Sigmoid colon (tissue), 7 donors: ENCODE results near the gene ATP5F1E. TPM values are rescaled to one million over a fixed set of nuclear protein-coding genes. Genes with fewer than 3 reads are reported as not detected.
A peak's percentile ranks its signal among the peaks of the same experiment; 100 is the strongest.

Experiments used
- DNase-seq: peaks from one replicate; pipeline ENCODE4 v3.0.0-alpha.2; 2019
- H3K27ac ChIP-seq, 4 donors: fragments of 200-600 bp; sonication (generic); one replicate each; pipeline ENCODE4 v1.5.1; 2016 to 2019; ENCODE audit warnings: mild to moderate bottlenecking in 1 of 4
- H3K27me3 ChIP-seq, 3 donors: fragments of 200-600 bp; sonication (generic); one replicate each; pipeline ENCODE4 v1.5.1; 2019; ENCODE audit warnings: mild to moderate bottlenecking in 1 of 3
- H3K36me3 ChIP-seq, 4 donors: fragments of 200-600 bp; sonication (generic); one replicate each; pipeline ENCODE4 v1.5.1; 2016 to 2019
- H3K4me1 ChIP-seq, 4 donors: fragments of 200-600 bp; sonication (generic); one replicate each; pipeline ENCODE4 v1.5.1; 2017 to 2019
- H3K4me3 ChIP-seq, 4 donors: fragments of 200-600 bp; sonication (generic); one replicate each; pipeline ENCODE4 v1.5.1; 2017 to 2019; ENCODE audit warnings: mild to moderate bottlenecking in 2 of 4, moderate library complexity in 1 of 4
- H3K9me3 ChIP-seq, 4 donors: fragments of 200-600 bp in 3 of 4; sonication (generic) in 3 of 4; one replicate each; pipeline versions ENCODE4 v1.5.1 to v1.6.1; 2013 to 2019
- CTCF ChIP-seq, 4 experiments: fragments of 450-650 bp in 3 of 4; fragments of 200-600 bp in 1 of 4; IDR thresholded peaks; one replicate each; pipeline ENCODE4 v1.5.1; 2016 to 2019; ENCODE audit warnings: antibody characterized with exemption in 4 of 4, mild to moderate bottlenecking in 3 of 4, moderate library complexity in 2 of 4
- EP300 ChIP-seq, 4 donors: sonication (generic); formaldehyde crosslinking; IDR thresholded peaks; one replicate each; pipeline ENCODE4 v1.6.1; 2017; ENCODE audit warnings: antibody characterized with exemption in 4 of 4
- POLR2A ChIP-seq, 2 donors: fragments of 450-650 bp; IDR thresholded peaks; one replicate each; pipeline ENCODE4 v1.6.1; 2016; ENCODE audit warnings: antibody characterized with exemption in 2 of 2, mild to moderate bottlenecking in 2 of 2, moderate library complexity in 2 of 2
- POLR2AphosphoS5 ChIP-seq, 4 donors: sonication (generic); formaldehyde crosslinking; IDR thresholded peaks; one replicate each; pipeline ENCODE4 v1.6.1; 2017; ENCODE audit warnings: antibody characterized with exemption in 4 of 4
- WGBS, 2 donors: extraction: QIAGEN DNeasy Blood & Tissue Kit; methylation state at CpG; one replicate each; pipeline ENCODE4 v1.1.7; 2013; 5-methylcytosine and 5-hydroxymethylcytosine counted together
- intact Hi-C: fragments of 100-400 bp; cut with DNase I; formaldehyde crosslinking; loops from one replicate; pipeline ENCODE4 v1.15.1; 2023
- polyA plus RNA-seq, 3 donors: library from polyadenylated mRNA; stranded (reverse); fragments of 200-250 nt; gene quantifications; one replicate each; pipeline ENCODE4 v1.2.3, GENCODE V29; 2013
- total RNA-seq, 4 donors: library from RNA; depleted of rRNA; stranded (reverse); fragments of >200 nt; gene quantifications; one replicate each; pipeline ENCODE4 v1.1.0, GENCODE V29; 2016
- donor health status: healthy with polysubstance abuse.
- donor health status: Bipolar disorder and iron deficiency.
- donor health status: healthy.

Gene ATP5F1E
- total and polyA plus RNA-seq, 7 donors = 28.5 to 110 (median 57.4) TPM

GRCh38 chr20:59031564-59032022 is 542 bp downstream of the ATP5F1E start:
- WGBS, 2 donors = 3 to 11% methylated on average over 13 of the region's 13 CpGs
- TF ChIP-seq POLR2A (IDR thresholded peaks at IDR 0.05) = no peak
- TF ChIP-seq CTCF (IDR thresholded peaks at IDR 0.05) = no peak
- no peak for TF ChIP-seq EP300 (IDR thresholded peaks at IDR 0.05)
- no peak for TF ChIP-seq POLR2AphosphoS5 (IDR thresholded peaks at IDR 0.05)
- Histone ChIP-seq H3K27me3 (no peaks in the 10 kb centered on the region), H3K36me3 (peaks cover 11 to 66% (median 26%) of the 10 kb centered on the region in 4 donors), H3K9me3 (no peaks in the 10 kb centered on the region), H3K4me1 (peaks cover 0 to 56% (median 53%) of the 10 kb centered on the region in 4 donors), H3K4me3 (peak overlapping the region; percentile 77 to 88 (median 82)), H3K27ac (peak overlapping the region; percentile 88 to 94 (median 92))
- intact Hi-C loops = loop anchor here (1.0 to 5.0 kb wide), 4 partner anchors 11 to 139 kb away; partner anchors contain the start of genes CTSZ, NELFCD and PRELID3B
- no peak for DNase-seq

GRCh38 chr20:59030911-59031563 is 1.1 kb downstream of the ATP5F1E start:
- Histone ChIP-seq H3K27me3 (no peaks in the 10 kb centered on the region), H3K27ac (peak overlapping the region; percentile 88 to 94 (median 92)), H3K4me1 (peaks cover 0 to 58% (median 54%) of the 10 kb centered on the region in 4 donors), H3K4me3 (peak overlapping the region; percentile 77 to 88 (median 82)), H3K9me3 (no peaks in the 10 kb centered on the region), H3K36me3 (peaks cover 8 to 66% (median 25%) of the 10 kb centered on the region in 4 donors)
- intact Hi-C loops = loop anchor here (5.0 kb wide), 1 partner anchor 49 kb away; the partner anchor contains the start of gene NELFCD
- no peak for DNase-seq
- TF ChIP-seq CTCF (IDR thresholded peaks at IDR 0.05) (no peak), POLR2A (IDR thresholded peaks at IDR 0.05) (no peak), EP300 (IDR thresholded peaks at IDR 0.05) (no peak), POLR2AphosphoS5 (IDR thresholded peaks at IDR 0.05) (no peak)
- WGBS, 2 donors = 43 to 60% methylated on average over 7 of the region's 7 CpGs

GRCh38 chr20:59028812-59029211 is 3.3 kb downstream of the ATP5F1E start:
- Histone ChIP-seq H3K4me3 (peak overlapping the region in 2 of 4 donors; percentile 3 to 4), H3K9me3 (no peaks in the 10 kb centered on the region), H3K27ac (peak overlapping the region in 1 of 4 donors; percentile 27), H3K36me3 (peaks cover 15 to 66% (median 24%) of the 10 kb centered on the region in 4 donors), H3K4me1 (peaks cover 0 to 58% (median 54%) of the 10 kb centered on the region in 4 donors), H3K27me3 (no peaks in the 10 kb centered on the region)
- TF ChIP-seq CTCF (IDR thresholded peaks at IDR 0.05) (no peak), POLR2AphosphoS5 (IDR thresholded peaks at IDR 0.05) (no peak), EP300 (IDR thresholded peaks at IDR 0.05) (no peak), POLR2A (IDR thresholded peaks at IDR 0.05) (no peak)
- intact Hi-C loops = no loop called here
- 28 to 49% methylated on average over 2 of the region's 2 CpGs for WGBS, 2 donors
- no peak for DNase-seq

DNA sequence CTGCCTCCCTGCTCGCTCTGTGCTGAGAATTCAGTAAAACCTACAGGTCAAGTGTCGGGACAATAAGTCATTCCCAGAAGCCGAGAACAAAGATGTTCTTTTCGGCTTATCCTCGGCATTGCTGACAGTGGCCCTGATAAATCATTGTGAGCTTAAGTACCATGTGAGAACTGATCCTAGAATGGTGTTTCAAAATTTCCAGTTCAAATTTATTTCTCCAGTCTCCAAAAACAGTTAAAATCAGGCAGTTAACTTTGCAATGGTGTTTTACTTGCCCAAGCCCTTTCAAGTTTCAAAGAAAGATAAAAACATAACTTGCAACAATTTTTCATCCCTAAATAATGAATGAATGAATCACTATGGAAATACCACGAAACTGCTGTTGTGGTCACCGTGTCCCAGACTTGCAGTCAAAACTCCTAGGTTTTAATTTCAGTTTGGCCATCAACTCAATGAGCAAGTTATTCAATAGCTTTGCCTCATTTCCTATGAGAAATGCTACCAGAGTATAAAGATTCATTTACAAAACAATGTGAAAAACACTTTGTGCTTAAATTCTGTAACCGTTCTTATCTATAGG is 4.3 kb downstream of the ATP5F1E start:
- Histone ChIP-seq H3K9me3 (no peaks in the 10 kb centered on the region), H3K27me3 (no peaks in the 10 kb centered on the region), H3K4me1 (peaks cover 0 to 54% (median 52%) of the 10 kb centered on the region in 4 donors), H3K4me3 (no peak overlapping the region), H3K36me3 (peaks cover 19 to 73% (median 33%) of the 10 kb centered on the region in 4 donors), H3K27ac (no peak overlapping the region)
- DNase-seq = no peak
- no peak for TF ChIP-seq POLR2A (IDR thresholded peaks at IDR 0.05)
- no peak for TF ChIP-seq POLR2AphosphoS5 (IDR thresholded peaks at IDR 0.05)
- no peak for TF ChIP-seq CTCF (IDR thresholded peaks at IDR 0.05)
- TF ChIP-seq EP300 (IDR thresholded peaks at IDR 0.05) = no peak
- intact Hi-C loops = no loop called here
- 90 to 91% methylated on average over 8 of the region's 8 CpGs for WGBS, 2 donors
